IPS-20b (cell line): ENCODE data around the gene IMPA2.
"Not testable (repeated sequence)": the region's sequence is repeated elsewhere in the genome, so short reads cannot be mapped to it uniquely, and the experiment has no call there.

Experiments used
- H3K27ac ChIP-seq: one replicate; pipeline ENCODE4 v1.5.1; 2013; ENCODE audit warnings: low read length
- H3K27me3 ChIP-seq: 2 replicates; pipeline ENCODE4 v1.6.1; 2013; ENCODE audit warnings: mild to moderate bottlenecking, low read length, inconsistent platforms; ENCODE audit not compliant: insufficient read depth
- H3K36me3 ChIP-seq: 2 replicates; pipeline ENCODE4 v1.6.1; 2013; ENCODE audit warnings: low read depth, mild to moderate bottlenecking, inconsistent platforms, low read length, moderate library complexity; ENCODE audit not compliant: insufficient read depth
- H3K4me1 ChIP-seq: 2 replicates; pipeline ENCODE4 v1.6.1; 2013; ENCODE audit warnings: mild to moderate bottlenecking, control low read depth, inconsistent platforms, low read length, moderate library complexity; ENCODE audit not compliant: insufficient read depth
- H3K4me3 ChIP-seq: 2 replicates; pipeline ENCODE4 v1.5.1; 2013; ENCODE audit warnings: mild to moderate bottlenecking, low read length, inconsistent platforms
- H3K9ac ChIP-seq: 2 replicates; pipeline ENCODE4 v1.6.1; 2013; ENCODE audit warnings: low read depth, mild to moderate bottlenecking, inconsistent platforms, low read length, moderate library complexity
- H3K9me3 ChIP-seq: 2 replicates; pipeline ENCODE4 v1.6.1; 2013; ENCODE audit warnings: mild to moderate bottlenecking, low read depth, low read length, inconsistent platforms; ENCODE audit not compliant: insufficient read depth

Gene IMPA2

DNA sequence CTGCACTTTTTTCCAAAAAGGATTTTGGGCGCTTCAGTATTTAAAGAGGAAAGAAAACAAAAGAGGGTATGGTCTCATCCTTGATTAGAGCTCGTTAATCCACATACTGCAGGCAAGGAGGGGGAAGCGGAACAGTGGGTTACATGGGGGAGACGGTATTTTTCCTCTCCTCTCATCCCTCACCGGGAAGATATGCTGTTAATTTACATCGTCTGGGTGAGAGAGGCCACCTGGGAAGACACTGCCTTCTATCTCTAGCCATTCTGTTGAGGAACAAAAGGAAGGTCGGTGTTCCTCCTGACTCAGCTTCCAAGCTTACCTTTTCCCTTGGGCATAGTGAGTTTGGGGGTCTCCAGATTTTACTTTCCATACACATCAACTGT lies 52.3 kb downstream of the IMPA2 start:
- Histone ChIP-seq H3K9ac (no peak overlapping the region), H3K4me3 (no peak overlapping the region), H3K27ac (no peak overlapping the region), H3K9me3 (no peaks in the 10 kb centered on the region), H3K4me1 (0 out of 2 replicates have a peak, but pooled peaks cover 5% of the 10 kb centered on the region), H3K36me3 (peaks cover 41% of the 10 kb centered on the region), H3K27me3 (peaks cover 17% of the 10 kb centered on the region)

DNA sequence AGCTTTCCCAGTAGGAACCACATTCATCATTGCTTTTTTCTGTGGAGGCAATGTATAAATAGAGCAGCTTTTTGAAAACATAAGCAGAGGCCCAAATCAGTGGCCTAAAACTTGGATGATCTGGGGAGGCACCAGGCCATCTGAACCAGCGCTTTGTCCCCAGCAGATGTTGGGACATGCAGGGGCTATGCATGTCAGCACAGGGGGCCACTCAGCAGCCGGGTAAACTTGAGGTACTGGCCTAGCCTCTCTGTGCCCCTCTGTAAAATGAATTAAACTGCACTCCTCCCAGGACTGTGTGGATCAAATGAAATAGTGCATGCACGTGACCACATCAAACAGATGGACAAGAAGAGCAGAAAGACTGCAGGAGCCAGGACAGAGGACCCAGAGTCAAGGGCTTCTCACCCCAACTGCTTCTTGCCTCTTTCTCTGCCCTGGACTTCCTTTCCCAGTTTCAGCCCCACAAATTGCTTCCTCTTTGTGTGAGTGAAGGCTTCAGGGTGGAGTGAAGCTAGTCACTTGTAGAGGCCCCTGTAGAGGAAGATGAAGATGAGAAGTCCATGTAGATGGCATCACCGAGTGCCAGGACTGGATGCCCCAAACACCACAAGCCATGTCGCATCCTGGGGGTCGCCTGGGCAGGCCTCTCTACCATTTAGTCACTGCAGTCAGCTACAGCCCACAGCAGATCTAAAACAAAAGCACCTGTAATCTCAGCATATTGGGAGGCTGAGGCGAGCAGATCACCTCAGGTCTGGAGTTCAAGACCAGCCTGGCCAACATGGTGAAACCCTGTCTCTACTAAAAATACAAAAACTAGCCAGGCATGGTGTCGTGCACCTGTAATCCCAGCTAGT lies 53.2 kb downstream of the IMPA2 start:
- Histone ChIP-seq H3K27ac (no peak overlapping the region), H3K9ac (no peak overlapping the region), H3K27me3 (peaks cover 19% of the 10 kb centered on the region), H3K4me1 (0 out of 2 replicates have a peak, but pooled peaks cover 5% of the 10 kb centered on the region), H3K9me3 (no peaks in the 10 kb centered on the region), H3K36me3 (peaks cover 34% of the 10 kb centered on the region), H3K4me3 (no peak overlapping the region)

DNA sequence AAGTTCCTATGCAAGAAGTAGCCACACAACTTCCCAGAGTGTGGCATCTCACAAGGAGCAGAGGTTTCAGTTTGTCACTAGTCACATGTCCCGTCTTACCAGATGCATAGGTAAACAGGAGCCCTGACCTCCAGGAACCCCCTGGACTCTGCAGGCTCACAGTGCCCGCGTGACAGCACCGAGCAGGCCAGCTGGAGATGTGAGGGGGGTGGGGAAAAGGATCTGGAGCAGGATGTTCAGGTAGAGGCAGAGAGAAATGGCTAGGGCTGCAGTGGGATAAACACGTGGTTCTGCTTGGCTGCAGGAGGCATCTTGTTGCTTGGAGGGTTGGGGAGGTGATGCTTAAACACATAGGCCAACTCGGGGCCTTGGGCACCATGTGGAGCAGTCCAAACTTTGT lies 54.2 kb downstream of the IMPA2 start:
- Histone ChIP-seq H3K4me3 (no peak overlapping the region), H3K27ac (no peak overlapping the region)

DNA sequence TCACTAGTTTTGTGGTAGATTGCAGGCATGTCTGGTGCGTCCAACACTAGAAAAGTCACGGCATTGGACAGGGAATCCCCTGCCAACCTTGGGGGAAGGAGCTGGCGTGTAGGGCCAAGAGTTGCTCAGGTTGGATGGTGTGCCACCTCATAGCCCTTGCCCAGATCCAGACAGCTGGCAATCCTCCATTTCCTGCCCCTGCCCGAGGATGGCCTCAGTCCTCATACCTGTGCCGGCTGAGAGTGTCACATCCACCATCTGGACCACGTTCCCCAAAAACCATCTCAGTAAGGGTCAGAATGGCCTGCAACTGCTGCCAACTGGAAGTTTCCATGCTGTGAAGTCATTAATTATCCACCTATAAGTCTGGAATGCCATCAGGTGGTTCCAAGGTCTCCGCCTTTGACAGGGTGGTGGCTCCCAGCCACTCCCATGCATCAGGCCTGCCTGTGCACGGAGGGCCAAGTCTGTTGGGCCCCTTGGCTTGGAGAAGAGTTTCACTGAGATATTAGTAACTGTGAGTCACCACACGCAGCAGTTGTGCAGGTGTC lies 55.0 kb downstream of the IMPA2 start:
- H3K27ac ChIP-seq, result no peak overlapping the region
- H3K4me3 ChIP-seq, result no peak overlapping the region
- H3K9ac ChIP-seq, result no peak overlapping the region
- 0 out of 2 replicates have a peak, but pooled peaks cover 5% of the 10 kb centered on the region for H3K4me1 ChIP-seq
- no peaks in the 10 kb centered on the region for H3K9me3 ChIP-seq
- H3K27me3 ChIP-seq, result peaks cover 19% of the 10 kb centered on the region
- H3K36me3 ChIP-seq, result peaks cover 16% of the 10 kb centered on the region

More for the DNA sequence above, 54.2 kb downstream of the IMPA2 start:
- Histone ChIP-seq H3K9ac (no peak overlapping the region), H3K4me1 (0 out of 2 replicates have a peak, but pooled peaks cover 5% of the 10 kb centered on the region), H3K36me3 (peaks cover 24% of the 10 kb centered on the region), H3K9me3 (no peaks in the 10 kb centered on the region), H3K27me3 (peaks cover 19% of the 10 kb centered on the region)

DNA sequence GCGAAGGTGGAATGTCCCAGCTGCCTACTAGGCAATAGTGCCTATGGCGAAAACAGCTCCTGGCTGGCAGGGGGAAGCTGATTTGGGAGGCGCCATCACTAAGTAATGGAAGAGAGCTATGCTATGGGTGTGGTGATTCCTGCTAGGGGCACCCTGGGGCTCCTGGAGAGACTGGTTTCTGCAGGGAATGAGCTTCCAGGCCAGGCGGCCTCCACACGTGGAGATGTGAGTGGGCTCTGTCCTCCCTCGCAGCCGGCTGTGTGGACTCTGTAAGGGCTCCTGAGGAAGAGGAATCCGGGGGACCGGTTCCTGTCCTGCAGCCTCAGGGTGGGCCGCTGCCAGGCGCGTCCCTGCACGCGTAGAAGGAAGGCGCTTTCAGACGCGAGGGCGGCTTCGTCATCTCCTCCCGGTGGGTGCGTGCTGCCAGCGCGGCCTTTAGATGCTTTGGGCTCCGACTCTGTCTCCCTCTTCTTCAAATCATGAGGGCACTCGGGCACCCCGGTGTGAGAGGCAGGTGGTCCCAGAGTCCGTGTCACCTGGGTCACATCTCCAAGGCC lies 56.9 kb downstream of the IMPA2 start:
- Histone ChIP-seq H3K9me3 (no peaks in the 10 kb centered on the region), H3K27ac (no peak overlapping the region), H3K36me3 (peaks cover 4% of the 10 kb centered on the region; the same call in 1 of the 2 replicates), H3K27me3 (peaks cover 19% of the 10 kb centered on the region), H3K4me3 (peak overlapping the region; percentile 71; the same call in 1 of the 2 replicates), H3K4me1 (0 out of 2 replicates have a peak, but pooled peaks cover 5% of the 10 kb centered on the region), H3K9ac (no peak overlapping the region)

DNA sequence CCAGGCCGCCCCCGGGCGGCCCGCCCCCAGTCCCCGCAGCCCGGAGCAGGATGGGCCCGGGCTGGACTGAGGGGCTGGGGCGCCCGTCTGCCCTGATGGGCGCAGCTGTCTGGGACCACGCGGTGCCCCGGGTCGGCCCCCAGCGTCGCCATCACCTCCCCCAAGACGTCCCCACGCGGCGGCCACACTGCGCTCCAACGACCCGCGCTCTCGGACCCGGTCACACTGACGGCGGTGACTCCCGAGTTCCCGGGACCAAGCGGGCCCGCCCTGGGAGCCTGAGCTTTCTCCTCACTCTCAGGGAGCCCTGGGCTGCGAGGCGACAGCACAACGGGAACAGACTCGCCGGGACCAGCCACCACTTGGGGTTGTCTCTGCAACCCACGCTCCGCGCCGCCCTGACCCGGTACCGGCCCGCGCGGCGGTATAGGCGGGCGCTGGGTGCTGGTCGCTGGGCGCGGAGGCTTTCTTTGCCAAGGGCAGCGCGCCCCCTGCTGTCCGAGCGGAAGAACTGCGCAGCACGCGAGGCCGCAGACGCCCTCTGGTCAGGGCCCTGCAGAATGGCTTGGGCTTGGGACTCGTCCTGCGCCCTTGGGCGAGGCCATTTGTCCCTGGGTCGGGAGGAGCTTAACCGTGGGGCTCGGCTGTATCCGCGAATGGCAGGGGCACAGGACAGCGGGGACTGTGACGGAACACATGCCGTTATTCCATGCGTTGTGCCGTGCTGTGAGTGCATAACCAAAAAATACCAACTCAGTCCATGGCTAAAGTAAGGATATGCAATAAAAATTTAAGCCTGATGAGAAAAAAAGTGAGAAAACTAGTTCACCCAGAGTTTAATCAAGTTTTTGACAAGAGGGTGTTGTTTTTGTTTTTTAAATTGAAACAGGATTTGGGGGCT lies 57.6 kb downstream of the IMPA2 start:
- H3K27me3 ChIP-seq, result peaks cover 19% of the 10 kb centered on the region
- no peaks in the 10 kb centered on the region for H3K36me3 ChIP-seq
- H3K4me3 ChIP-seq, result peak overlapping the region; percentile 71
- no peak overlapping the region; the same call in 1 of the 2 replicates for H3K9ac ChIP-seq
- H3K9me3 ChIP-seq, result no peaks in the 10 kb centered on the region
- no peaks in the 10 kb centered on the region for H3K4me1 ChIP-seq
- H3K27ac ChIP-seq, result no peak overlapping the region

DNA sequence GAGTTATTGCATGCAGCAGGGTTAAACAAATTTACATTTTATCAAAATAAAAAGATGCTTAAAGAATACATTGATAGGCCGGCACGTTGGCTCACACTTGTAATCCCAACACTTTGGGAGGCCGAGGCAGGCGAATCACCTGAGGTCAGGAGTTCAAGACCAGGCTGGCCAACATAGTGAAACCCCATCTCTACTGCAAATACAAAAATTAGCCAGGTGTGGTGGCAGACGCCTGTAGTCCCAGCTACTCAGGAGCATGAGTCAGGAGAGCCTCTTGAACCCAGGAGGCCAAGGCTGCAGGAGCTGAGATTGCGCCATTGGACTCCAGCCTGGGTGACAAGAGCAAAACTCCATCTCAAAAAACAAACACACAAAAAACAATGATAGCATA lies 58.2 kb downstream of the IMPA2 start:
- peaks cover 19% of the 10 kb centered on the region for H3K27me3 ChIP-seq
- H3K27ac ChIP-seq, H3K36me3 ChIP-seq, H3K9ac ChIP-seq, H3K4me3 ChIP-seq, H3K9me3 ChIP-seq, H3K4me1 ChIP-seq: not testable (repeated sequence)

DNA sequence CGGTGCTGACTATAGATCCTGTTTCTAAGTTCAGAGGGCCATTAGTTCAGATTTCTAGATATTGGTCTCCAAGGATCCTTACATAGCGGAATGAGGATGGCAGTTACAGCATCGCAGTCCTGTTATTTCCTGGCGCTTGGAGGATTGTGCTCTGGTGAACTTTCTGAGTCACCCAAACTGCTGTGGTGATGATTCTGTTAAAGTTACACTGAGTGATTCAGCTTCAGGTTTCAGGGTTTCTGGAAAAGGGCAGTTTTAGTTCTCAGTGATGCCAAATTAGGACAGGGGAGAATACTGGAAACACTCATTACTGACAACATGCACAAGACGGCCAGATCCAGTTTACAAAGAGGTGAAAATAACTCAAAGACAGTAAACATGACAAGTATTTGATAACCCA lies 60.3 kb downstream of the IMPA2 start:
- no peak overlapping the region for H3K9ac ChIP-seq
- H3K4me1 ChIP-seq, result no peaks in the 10 kb centered on the region
- no peaks in the 10 kb centered on the region for H3K36me3 ChIP-seq
- H3K27me3 ChIP-seq, result peaks cover 19% of the 10 kb centered on the region
- no peaks in the 10 kb centered on the region for H3K9me3 ChIP-seq
- no peak overlapping the region for H3K27ac ChIP-seq
- H3K4me3 ChIP-seq, result no peak overlapping the region

DNA sequence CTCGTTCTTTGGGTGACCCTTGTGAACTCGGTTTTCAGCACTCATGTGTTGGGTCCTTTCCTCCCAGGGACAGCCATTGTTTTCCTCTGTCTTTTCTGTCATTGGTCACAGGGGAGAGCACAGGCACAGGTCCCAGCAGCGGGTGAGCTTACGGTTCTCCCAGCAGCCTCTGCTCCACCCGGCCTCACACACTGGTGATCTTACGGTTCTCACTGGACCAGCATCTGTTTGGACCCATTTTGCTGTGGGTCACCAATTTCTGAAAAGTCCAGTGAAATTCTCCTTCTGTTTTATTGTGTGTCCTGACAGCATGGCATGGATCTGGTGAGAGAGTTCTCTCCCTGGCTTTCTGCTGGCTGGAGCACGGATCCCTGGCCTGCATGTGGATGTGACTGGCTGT lies 62.5 kb downstream of the IMPA2 start:
- H3K27ac ChIP-seq, result no peak overlapping the region
- H3K27me3 ChIP-seq, result peaks cover under 1% of the 10 kb centered on the region
- no peak overlapping the region for H3K9ac ChIP-seq
- no peaks in the 10 kb centered on the region for H3K36me3 ChIP-seq
- no peaks in the 10 kb centered on the region for H3K4me1 ChIP-seq
- H3K9me3 ChIP-seq, result no peaks in the 10 kb centered on the region
- no peak overlapping the region for H3K4me3 ChIP-seq

DNA sequence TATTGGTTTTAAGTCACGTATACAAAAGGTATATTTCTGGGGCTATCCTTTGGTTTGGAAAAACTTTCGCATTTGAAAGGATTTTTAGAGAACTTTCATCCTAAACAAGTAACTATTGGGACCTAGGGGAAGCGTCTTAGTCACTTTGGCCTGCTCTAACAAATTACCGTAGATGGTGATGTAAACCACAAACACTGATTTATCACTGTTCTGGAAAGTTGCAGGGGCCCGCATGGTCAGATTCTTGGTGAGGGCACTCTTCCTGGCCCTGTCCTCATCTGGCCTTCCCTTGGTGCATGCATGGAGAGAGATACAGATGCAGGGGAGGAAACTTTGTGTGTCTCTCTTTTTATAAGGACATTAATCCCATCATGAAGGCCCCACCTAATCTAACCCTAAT lies 63.3 kb downstream of the IMPA2 start:
- Histone ChIP-seq H3K4me3 (no peak overlapping the region), H3K36me3 (no peaks in the 10 kb centered on the region), H3K27me3 (no peaks in the 10 kb centered on the region), H3K4me1 (no peaks in the 10 kb centered on the region), H3K9ac (no peak overlapping the region), H3K9me3 (no peaks in the 10 kb centered on the region), H3K27ac (no peak overlapping the region)

DNA sequence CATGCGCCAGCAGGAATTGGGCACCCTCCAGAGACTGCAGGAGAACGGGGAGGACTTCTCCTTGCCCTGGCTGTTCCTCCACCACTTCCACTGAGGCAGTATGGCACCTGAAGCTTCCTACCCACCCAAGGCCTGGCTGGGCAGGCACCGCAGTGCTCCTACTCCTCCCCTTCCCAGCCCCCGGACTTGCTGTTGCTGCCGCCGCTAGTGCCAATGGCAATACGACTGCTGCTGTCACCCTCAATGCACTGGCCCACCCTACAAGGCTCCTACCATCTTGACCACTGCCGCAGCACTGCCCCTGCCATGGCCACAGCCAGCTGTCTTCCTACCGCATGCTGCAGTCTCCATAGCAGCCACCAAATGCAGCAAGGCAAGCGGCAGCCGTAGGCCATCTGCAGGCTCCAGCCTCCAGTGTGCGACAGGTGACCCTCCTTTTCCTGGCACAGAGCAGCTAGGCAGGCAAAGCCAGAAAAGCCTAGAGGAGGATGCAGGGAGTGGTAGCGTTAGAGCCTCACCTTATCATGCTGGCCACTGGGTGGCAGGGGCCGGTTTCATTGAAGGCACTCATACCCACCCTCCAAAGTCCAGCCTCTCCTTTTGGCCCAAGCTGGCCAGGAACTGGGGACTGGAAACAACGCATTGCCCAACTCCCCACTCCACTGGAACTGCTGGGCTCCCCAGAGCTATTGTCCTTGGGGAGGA lies 64.9 kb downstream of the IMPA2 start:
- H3K9me3 ChIP-seq, result no peaks in the 10 kb centered on the region

More for the DNA sequence above, 64.9 kb downstream of the IMPA2 start:
- Histone ChIP-seq H3K4me3 (no peak overlapping the region), H3K9ac (no peak overlapping the region), H3K36me3 (no peaks in the 10 kb centered on the region), H3K27ac (no peak overlapping the region), H3K4me1 (no peaks in the 10 kb centered on the region), H3K27me3 (no peaks in the 10 kb centered on the region)
